AG09309 (cell line): Measurements from ENCODE around the gene PTPRH.
A peak's percentile ranks its signal among the peaks of the same experiment; 100 is the strongest.
"Not testable (repeated sequence)": the region's sequence is repeated elsewhere in the genome, so short reads cannot be mapped to it uniquely, and the experiment has no call there.

Source experiments
- DNase-seq: peaks from one replicate; pipeline ENCODE4 v3.0.0-alpha.2; 2010; ENCODE audit warnings: low read depth
- H3K4me3 ChIP-seq: 2 replicates; pipeline ENCODE4 v1.5.1; 2011; ENCODE audit warnings: mild to moderate bottlenecking, low read depth, low read length, moderate library complexity; ENCODE audit not compliant: control insufficient read depth
- CTCF ChIP-seq: IDR thresholded peaks from 2 replicates; pipeline ENCODE4 v1.5.1; 2011; ENCODE audit warnings: mild to moderate bottlenecking, low read depth, low read length, inconsistent platforms; ENCODE audit not compliant: insufficient read depth, control insufficient read depth; ENCODE audit errors: missing control alignments

PTPRH gene

GRCh38 chr19:55212447-55212846 lies 3.1 kb upstream of the PTPRH start:
- no peak for DNase-seq
- no peak for TF ChIP-seq CTCF

DNA sequence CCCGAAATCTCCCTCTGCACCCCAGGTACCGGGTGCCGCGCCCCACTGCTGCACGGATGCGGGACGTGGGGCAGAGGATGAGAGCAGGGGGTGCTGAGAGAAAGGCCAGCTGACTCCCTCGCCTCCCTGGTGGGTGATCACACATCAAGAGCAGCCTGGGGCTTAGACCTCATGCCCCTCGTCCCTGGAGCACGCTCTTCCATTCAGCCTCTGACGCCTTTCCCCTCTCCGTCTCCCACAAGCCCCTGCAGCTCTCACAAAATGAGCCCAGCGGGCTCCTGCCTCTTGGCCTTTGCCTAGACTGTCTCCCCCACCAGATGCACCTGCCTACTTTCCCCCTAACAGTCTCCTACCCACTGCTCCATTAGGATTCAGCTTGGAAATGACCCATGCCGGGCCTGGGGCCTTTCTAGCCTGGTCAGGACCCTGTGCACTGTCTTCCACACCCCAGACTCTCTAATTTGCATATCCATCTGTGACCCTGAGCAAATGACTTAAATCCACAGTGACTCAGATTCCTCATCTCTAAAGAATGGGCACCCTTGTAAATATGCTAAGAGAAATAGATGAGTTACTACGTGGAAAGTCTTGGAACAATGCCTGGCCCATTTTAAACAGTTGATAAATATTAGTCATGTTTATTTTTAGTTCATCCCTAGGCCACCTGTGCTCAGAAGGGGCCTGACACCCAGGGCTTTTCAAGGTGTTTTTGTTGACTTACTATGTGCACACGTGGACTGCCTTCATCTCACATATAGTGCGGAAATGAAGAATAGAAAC lies 582 bp upstream of the PTPRH start:
- TF ChIP-seq CTCF, result no peak
- DNase-seq, result peak; percentile 94
- H3K4me3 ChIP-seq, result no peak overlapping the region

More at GRCh38 chr19:55212447-55212846, 3.1 kb upstream of the PTPRH start:
- no peak overlapping the region for H3K4me3 ChIP-seq

DNA sequence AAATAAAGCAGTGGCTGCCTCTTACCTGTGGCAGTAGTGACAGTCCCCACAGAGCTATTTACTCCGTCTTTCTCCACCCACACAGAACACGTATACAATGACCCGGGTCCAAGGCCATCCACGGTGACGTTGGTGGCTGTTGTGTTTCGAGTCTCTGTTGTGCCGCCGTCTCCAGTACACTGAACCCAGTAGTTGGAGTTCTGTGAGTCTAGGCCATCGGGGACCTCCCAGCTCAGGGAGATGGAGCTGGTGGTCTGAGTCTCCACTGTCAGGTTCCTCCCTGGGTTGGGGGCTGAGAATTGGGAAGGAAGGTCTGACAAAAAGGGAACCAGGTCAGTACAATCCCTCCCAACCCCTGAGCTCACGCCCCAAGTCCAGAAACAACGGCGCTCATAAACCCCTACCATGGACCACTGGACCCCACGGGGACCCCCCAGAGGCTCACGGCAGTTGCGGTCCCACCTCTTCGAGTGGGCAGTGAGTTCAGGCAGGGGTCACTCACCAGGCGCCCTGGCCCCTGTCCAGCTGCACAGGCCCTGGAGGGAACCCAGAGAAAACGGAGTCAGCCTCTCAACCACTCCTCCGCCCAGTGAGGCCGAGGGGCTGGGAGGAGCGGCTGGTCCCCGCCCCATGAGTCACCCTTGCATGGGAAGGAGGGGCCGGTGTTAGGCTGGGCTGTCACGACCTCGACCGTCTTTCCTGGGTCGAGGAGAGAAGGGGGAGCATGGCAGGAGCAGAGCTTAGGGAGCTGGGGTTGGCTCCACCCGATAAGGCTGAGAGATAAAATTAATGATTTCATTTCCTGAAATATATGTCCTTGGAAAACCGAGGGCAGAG lies 2.4 kb downstream of the PTPRH start:
- peak overlapping the region; percentile 24 for H3K4me3 ChIP-seq

GRCh38 chr19:55202199-55202598 lies 7.1 kb downstream of the PTPRH start:
- TF ChIP-seq CTCF, result peak; percentile 44
- not testable (repeated sequence) for H3K4me3 ChIP-seq, DNase-seq

More for the DNA sequence above, 2.4 kb downstream of the PTPRH start:
- DNase-seq, result peak; percentile 53
- no peak for TF ChIP-seq CTCF

DNA sequence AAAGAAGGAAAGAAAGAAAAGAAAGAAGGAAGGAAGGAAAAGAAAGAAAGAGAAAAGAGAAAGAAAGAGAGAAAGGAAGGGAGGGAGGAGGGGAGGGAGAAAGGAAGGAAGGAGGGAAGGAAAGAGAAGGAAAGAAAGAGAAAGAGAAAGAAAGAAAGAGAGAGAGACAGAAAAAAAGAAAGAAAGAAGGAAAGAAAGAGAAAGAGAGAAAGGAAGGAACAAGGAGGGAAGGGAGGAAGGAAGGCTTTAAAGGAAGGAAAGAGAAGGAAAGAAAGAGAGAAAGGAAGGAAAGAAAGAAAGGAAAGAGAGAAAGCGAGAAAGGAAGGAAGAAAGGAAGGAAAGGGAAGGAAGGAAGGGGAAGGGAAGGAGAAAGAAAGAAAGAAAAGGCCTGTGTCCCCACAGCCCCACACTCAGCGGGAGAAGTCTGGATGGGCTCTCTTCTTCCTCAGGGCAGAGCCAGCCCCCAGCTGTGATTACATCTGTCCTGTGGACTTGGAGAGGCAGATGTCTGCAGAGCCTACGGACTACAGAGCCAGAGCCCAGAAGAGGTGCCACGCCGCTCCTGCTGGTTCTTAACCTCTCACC lies 9.6 kb downstream of the PTPRH start:
- no peak overlapping the region for H3K4me3 ChIP-seq
- no peak for TF ChIP-seq CTCF
- DNase-seq, result no peak

DNA sequence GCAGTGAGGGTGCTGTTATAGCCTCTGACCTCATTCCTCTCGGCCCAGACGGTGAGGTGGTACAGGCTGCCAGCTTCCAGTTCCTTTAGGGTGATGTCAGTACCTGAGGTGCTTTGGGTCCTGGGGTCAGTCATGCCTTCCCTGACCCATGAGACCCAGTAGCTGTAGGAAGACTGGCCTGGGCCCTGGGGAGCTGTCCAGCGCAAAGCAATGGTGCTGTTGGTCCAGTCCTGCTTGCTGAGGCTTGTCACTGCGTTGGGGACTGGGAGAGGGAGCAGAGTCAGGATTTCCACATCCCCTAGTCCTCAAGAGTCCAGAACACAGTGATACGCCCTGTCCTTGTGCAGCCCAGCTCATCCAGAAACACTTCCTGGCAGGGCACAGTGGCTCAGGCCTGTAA lies 10.7 kb downstream of the PTPRH start:
- H3K4me3 ChIP-seq, result no peak overlapping the region
- no peak for DNase-seq
- no peak for TF ChIP-seq CTCF
